Measurements from ENCODE around the gene SERPING1.

The SERPING1 gene

GRCh38 chr11:57560146-57560545 lies 37.3 kb upstream of the SERPING1 start:
- peak; percentile 81 for DNase-seq (ENCODE audit: low read depth)

GRCh38 chr11:57562596-57562995 lies 34.9 kb upstream of the SERPING1 start:
- DNase-seq (ENCODE audit: low read depth), result no peak
- H3K4me3 ChIP-seq (ENCODE audit: low read depth, low read length), result no peak overlapping the region
- TF ChIP-seq, protein P1, sequence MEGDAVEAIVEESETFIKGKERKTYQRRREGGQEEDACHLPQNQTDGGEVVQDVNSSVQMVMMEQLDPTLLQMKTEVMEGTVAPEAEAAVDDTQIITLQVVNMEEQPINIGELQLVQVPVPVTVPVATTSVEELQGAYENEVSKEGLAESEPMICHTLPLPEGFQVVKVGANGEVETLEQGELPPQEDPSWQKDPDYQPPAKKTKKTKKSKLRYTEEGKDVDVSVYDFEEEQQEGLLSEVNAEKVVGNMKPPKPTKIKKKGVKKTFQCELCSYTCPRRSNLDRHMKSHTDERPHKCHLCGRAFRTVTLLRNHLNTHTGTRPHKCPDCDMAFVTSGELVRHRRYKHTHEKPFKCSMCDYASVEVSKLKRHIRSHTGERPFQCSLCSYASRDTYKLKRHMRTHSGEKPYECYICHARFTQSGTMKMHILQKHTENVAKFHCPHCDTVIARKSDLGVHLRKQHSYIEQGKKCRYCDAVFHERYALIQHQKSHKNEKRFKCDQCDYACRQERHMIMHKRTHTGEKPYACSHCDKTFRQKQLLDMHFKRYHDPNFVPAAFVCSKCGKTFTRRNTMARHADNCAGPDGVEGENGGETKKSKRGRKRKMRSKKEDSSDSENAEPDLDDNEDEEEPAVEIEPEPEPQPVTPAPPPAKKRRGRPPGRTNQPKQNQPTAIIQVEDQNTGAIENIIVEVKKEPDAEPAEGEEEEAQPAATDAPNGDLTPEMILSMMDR (IDR thresholded peaks at IDR 0.05; ENCODE audit: control insufficient read depth, extremely low read depth, insufficient read depth), result no peak

More at GRCh38 chr11:57560146-57560545, 37.3 kb upstream of the SERPING1 start:
- H3K4me3 ChIP-seq (ENCODE audit: low read depth, low read length), result no peak overlapping the region
- TF ChIP-seq, protein P1 (IDR thresholded peaks at IDR 0.05; ENCODE audit: control insufficient read depth, extremely low read depth, insufficient read depth), result no peak

DNA sequence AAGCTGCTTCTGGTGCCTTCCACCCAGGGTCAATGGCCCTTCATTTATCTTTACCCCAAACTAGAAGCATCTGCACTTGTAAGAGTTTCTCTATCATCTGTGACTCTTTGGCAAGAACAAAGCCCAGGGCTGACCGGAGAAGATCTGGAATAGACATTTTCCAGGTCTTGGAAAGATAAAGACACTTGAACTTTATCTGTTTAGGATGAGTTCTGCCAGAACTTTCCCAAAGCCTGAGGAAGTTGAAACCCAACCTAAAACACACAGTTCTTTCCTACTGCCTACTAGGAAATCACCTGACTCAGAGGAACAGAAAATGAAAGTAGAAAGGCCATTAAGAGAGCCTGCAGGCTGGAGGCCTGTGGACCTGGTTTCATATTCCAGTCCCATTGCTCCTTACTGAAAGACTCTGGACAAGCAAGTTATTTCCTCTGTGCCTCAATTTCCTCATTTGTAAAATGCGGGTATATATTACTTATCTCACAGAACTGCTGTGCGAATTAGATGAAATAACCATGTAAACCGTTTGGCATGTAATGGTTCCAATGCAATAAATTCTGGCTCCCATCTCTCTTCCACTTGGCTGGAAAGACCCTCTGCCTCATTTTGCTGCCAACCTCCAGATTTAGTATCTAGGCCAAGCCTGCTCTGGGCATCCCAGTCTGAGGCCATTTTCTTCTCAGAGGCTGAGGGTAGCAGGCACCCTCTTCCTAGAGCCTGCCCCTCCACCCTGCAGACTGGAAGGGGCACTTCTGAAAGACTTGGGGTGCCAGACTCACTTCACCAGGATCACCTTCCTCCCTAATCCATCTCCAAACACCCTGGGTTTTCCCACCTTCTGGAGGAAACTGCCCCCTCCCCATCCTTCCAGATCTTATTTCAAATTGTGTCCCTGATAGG lies 31.2 kb upstream of the SERPING1 start:
- no peak overlapping the region for H3K4me3 ChIP-seq (ENCODE audit: low read depth, low read length)
- DNase-seq (ENCODE audit: low read depth), result no peak
- TF ChIP-seq, protein P1 (IDR thresholded peaks at IDR 0.05; ENCODE audit: control insufficient read depth, extremely low read depth, insufficient read depth), result no peak

DNA sequence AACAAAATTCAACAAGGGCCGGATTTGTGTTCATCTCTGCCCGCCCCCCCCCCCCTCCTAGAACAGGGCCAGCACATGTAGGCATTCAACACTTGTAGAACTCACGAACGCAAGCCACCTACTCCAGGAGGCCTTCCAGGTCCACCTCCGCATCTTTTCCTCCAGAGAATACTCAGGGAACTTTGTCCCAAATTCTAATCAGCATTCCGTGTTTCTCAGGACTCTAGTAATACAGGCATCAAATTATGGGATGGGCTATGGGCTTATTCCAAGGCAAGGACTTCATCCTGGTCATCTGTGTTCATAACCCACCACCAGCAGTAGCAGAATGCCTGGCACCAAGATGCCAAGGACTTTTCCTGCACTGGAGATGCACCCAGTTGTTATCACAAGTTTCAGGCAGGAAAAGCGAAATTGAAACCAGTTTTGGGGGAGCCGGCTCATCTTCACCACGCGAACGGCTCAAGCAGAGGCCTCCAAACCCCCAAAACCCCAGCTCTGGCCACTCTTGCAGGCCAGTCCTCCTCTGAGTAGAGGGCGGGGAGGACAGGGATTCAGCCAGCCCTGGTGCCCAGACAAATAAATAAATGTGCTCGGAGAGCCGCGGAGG lies 30.5 kb upstream of the SERPING1 start:
- peak overlapping the region; percentile 18; the same call in 1 of the 2 replicates for H3K4me3 ChIP-seq (ENCODE audit: low read depth, low read length)
- TF ChIP-seq, protein P1 (IDR thresholded peaks at IDR 0.05; ENCODE audit: control insufficient read depth, extremely low read depth, insufficient read depth), result no peak
- no peak for DNase-seq (ENCODE audit: low read depth)

GRCh38 chr11:57567515-57568329 lies 29.8 kb upstream of the SERPING1 start, which contains the start of gene UBE2L6:
TSS of gene UBE2L6 (minus strand) at chr11:57567672. CDS start at chr11:57567611, 61 bp downstream.
- TF ChIP-seq, protein P1 (IDR thresholded peaks at IDR 0.05; ENCODE audit: control insufficient read depth, extremely low read depth, insufficient read depth), result peak; percentile 27; the same call in 1 of the 2 replicates
- H3K4me3 ChIP-seq (ENCODE audit: low read depth, low read length), result peak within 1 kb of the TSS; percentile 65
- DNase-seq (ENCODE audit: low read depth), result no peak

GRCh38 chr11:57568330-57568766 lies 29.1 kb upstream of the SERPING1 start:
- peak overlapping the region; percentile 65 for H3K4me3 ChIP-seq (ENCODE audit: low read depth, low read length)
- TF ChIP-seq, protein P1 (IDR thresholded peaks at IDR 0.05; ENCODE audit: control insufficient read depth, extremely low read depth, insufficient read depth), result peak; percentile 90
- DNase-seq (ENCODE audit: low read depth), result no peak

Data from LNCaP clone FGC (cell line).